ENCODE measurements around the gene TSSK6. TPM values are rescaled to one million over a fixed set of nuclear protein-coding genes. Genes with fewer than 3 reads are reported as not detected.

TSSK6 gene
- total RNA-seq, 4 donors from 2014 or later: 2.6 to 10.5 (median 6.8) TPM

DNA sequence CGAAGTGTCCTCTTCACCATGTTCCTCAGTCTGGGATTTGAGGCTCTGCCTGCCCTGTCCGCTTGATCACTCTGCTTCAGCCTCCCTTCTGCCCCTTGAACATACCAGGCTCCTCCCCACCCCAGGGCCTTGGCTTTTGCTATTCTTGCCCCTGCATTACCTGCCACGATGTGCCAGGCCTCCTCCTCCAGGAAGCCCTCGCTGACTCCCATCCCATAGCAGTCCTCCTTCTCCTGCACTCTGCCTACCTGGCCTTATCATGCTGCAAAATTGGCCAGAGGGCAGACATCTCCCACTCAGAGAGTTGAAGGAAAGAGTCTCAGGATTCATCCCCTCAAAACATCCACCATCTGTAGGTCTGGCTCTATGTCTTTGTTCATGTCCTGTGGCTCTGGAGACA lies 15.5 kb upstream of the TSSK6 start:
- in situ Hi-C loops (cut with MboI; ENCODE audit: low pct_ligation_motif_present in 1 of 4, low pct_unique_long_range_greater_than_20kb in 1 of 4, low sequenced_read_pairs in 3 of 4): loop anchor here (5.0 to 25.0 kb wide), 5 partner anchors 106 to 756 kb away; partner anchors contain the start of genes GMIP (in 4 of the 4) and LPAR2 (in 1 of the 4)
- TF ChIP-seq POLR2AphosphoS5 (IDR thresholded peaks at IDR 0.05) (no peak), EP300 (IDR thresholded peaks at IDR 0.05; ENCODE audit: low read depth) (no peak), POLR2A (IDR thresholded peaks at IDR 0.05) (no peak)
- TF ChIP-seq, protein P1, sequence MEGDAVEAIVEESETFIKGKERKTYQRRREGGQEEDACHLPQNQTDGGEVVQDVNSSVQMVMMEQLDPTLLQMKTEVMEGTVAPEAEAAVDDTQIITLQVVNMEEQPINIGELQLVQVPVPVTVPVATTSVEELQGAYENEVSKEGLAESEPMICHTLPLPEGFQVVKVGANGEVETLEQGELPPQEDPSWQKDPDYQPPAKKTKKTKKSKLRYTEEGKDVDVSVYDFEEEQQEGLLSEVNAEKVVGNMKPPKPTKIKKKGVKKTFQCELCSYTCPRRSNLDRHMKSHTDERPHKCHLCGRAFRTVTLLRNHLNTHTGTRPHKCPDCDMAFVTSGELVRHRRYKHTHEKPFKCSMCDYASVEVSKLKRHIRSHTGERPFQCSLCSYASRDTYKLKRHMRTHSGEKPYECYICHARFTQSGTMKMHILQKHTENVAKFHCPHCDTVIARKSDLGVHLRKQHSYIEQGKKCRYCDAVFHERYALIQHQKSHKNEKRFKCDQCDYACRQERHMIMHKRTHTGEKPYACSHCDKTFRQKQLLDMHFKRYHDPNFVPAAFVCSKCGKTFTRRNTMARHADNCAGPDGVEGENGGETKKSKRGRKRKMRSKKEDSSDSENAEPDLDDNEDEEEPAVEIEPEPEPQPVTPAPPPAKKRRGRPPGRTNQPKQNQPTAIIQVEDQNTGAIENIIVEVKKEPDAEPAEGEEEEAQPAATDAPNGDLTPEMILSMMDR (IDR thresholded peaks at IDR 0.05): no peak
- Histone ChIP-seq H3K9me3 (no peaks in the 10 kb centered on the region), H3K27ac (no peak overlapping the region), H3K4me1 (peaks cover 0 to 8% (median 7%) of the 10 kb centered on the region in 4 donors), H3K36me3 (peaks cover 0 to 8% (median 0%) of the 10 kb centered on the region in 4 donors), H3K4me3 (no peak overlapping the region), H3K27me3 (no peaks in the 10 kb centered on the region)
- WGBS, 2 donors (ENCODE audit: low coverage in 1 of 2): 88 to 100% methylated on average over 2 to 4 of the region's 4 CpGs
- no peak for DNase-seq
- intact Hi-C loops (cut with DNase I; ENCODE audit: low total_unique reads): loop anchor here (10.0 kb wide), 1 partner anchor 424 kb away; no protein-coding TSS in a partner anchor

DNA sequence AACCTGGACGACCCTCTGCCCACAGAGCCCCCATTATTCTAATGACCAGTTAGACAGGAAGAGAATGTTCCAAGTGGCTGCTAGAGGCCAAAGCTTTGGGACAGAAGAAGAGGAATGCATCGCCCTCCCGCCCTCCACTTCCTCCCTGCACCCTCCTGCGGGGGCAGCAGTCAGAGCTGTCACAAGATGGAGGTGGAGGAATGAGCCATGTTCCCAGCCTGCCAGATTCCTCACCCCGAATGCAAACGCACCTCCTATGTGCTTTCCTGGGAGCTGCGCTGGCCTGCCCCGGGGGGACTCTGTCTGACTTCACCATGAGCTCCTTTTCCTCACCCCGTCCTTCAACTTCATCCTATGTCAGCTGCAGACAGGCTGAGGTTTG lies 15.1 kb upstream of the TSSK6 start:
- 67 to 69% methylated on average over 5 to 9 of the region's 9 CpGs for WGBS, 2 donors (ENCODE audit: low coverage in 1 of 2)
- peaks cover 0 to 8% (median 0%) of the 10 kb centered on the region in 4 donors for H3K36me3 ChIP-seq
- H3K27me3 ChIP-seq: no peaks in the 10 kb centered on the region
- H3K9me3 ChIP-seq: no peaks in the 10 kb centered on the region
- TF ChIP-seq POLR2AphosphoS5 (IDR thresholded peaks at IDR 0.05) (no peak), POLR2A (IDR thresholded peaks at IDR 0.05) (no peak), EP300 (IDR thresholded peaks at IDR 0.05; ENCODE audit: low read depth) (no peak)
- TF ChIP-seq, protein P1 (IDR thresholded peaks at IDR 0.05): no peak
- in situ Hi-C loops (cut with MboI; ENCODE audit: low pct_ligation_motif_present in 1 of 4, low pct_unique_long_range_greater_than_20kb in 1 of 4, low sequenced_read_pairs in 3 of 4): loop anchor here (5.0 to 25.0 kb wide), 5 partner anchors 107 to 757 kb away; partner anchors contain the start of genes GMIP (in 4 of the 4) and LPAR2 (in 1 of the 4)
- intact Hi-C loops (cut with DNase I; ENCODE audit: low total_unique reads): loop anchor here (10.0 kb wide), 1 partner anchor 424 kb away; no protein-coding TSS in a partner anchor
- peaks cover 0 to 8% (median 7%) of the 10 kb centered on the region in 4 donors for H3K4me1 ChIP-seq
- H3K27ac ChIP-seq: no peak overlapping the region
- no peak for DNase-seq
- H3K4me3 ChIP-seq: no peak overlapping the region

DNA sequence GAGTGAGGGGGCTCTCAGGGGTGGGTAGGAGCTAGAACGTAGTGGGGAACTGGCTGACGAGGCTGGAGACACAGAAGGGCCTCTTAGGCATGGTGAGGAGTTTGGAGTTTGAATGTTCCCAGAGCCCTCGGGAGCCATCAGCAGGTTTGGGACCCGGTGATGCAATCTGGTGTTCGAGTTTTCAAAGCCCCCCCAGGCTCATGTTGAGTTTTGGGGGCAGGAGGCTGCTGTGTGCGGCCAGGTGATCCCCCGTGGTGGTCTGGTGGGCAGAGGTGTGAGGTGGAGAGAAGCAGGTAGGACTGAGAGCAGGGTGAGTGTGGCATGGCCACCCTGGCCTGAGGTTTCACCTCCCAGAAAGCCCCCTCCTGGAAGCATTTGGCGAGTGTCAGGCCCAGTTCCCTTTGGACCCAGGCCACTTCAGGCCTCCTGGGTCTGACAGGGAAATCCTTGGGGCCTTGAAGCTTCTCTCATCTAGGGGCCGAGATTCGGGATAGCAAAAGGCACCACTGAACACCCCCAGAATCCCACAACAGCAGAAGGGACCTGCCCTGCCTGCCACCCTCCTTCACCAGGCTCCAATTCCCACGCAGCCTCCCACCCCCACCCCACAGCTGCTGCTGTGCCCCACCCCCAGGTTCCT lies 14.6 kb upstream of the TSSK6 start:
- Histone ChIP-seq H3K36me3 (peaks cover 0 to 8% (median 0%) of the 10 kb centered on the region in 4 donors), H3K4me3 (no peak overlapping the region), H3K9me3 (no peaks in the 10 kb centered on the region), H3K27ac (no peak overlapping the region), H3K4me1 (peaks cover 0 to 8% (median 7%) of the 10 kb centered on the region in 4 donors), H3K27me3 (no peaks in the 10 kb centered on the region)
- in situ Hi-C loops (cut with MboI; ENCODE audit: low pct_ligation_motif_present in 1 of 4, low pct_unique_long_range_greater_than_20kb in 1 of 4, low sequenced_read_pairs in 3 of 4): loop anchor here (5.0 to 25.0 kb wide), 6 partner anchors 107 to 757 kb away; partner anchors contain the start of genes GMIP (in 4 of the 4) and LPAR2 (in 1 of the 4)
- WGBS, 2 donors (ENCODE audit: low coverage in 1 of 2): 80% methylated on average over 11 of the region's 11 CpGs; no CpG with 5 or more reads in 1 of the 2 donors
- TF ChIP-seq, protein P1 (IDR thresholded peaks at IDR 0.05): no peak
- no peak for TF ChIP-seq POLR2A (IDR thresholded peaks at IDR 0.05)
- no peak for TF ChIP-seq POLR2AphosphoS5 (IDR thresholded peaks at IDR 0.05)
- no peak for TF ChIP-seq EP300 (IDR thresholded peaks at IDR 0.05; ENCODE audit: low read depth)
- intact Hi-C loops (cut with DNase I; ENCODE audit: low total_unique reads): loop anchor here (5.0 to 10.0 kb wide), 2 partner anchors 425 to 1732 kb away; no protein-coding TSS in a partner anchor
- no peak for DNase-seq

DNA sequence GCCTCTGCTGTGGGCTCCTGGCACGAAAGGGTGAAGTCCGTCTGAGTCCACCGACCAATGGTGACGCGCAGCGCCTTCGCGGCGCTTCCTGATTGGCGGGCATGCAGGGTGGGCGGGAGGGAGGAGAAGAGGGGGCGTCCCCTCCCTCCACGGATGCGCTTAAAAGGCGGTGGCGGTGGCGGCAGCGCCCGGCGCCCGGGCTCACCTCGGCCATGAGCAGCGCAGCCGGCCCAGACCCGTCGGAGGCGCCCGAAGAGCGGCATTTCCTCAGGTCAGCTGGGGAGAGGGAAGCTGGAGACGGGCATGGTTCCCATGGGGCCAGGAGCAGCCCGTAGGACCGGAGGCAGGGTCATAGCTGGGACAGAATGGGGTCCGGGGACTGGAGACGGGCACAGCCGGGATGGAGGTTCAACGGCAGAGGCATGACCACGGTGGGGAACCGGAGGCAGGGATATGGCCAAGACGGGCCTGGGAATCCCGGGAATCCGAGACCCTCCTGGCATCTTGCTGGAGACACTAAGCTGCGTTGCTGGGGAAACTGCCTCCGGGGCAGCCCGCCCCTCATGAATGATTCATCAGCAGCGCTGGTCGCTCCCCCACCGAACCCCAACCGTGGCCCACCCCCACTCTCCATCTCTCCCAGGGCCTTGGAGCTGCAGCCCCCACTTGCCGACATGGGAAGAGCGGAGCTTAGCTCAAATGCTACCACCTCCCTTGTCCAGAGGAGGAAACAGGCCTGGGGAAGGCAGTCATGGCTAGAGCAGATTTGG lies 13.6 kb upstream of the TSSK6 start, which contains the start of gene YJEFN3:
YJEFN3 (plus strand) TSS at position 191 of the 770 bp plus-strand sequence; CDS start at position 213, 22 bp downstream.
- no peak for DNase-seq

More for the DNA sequence above, 13.6 kb upstream of the TSSK6 start, which contains the start of gene YJEFN3:
- Histone ChIP-seq H3K4me3 (no peak within 1 kb of the TSS), H3K4me1 (peaks cover 0 to 8% (median 7%) of the 10 kb centered on the region in 4 donors), H3K36me3 (peaks cover 0 to 8% (median 0%) of the 10 kb centered on the region in 4 donors), H3K27me3 (no peaks in the 10 kb centered on the region), H3K9me3 (no peaks in the 10 kb centered on the region), H3K27ac (no peak within 1 kb of the TSS)
- in situ Hi-C loops (cut with MboI; ENCODE audit: low pct_ligation_motif_present in 1 of 4, low pct_unique_long_range_greater_than_20kb in 1 of 4, low sequenced_read_pairs in 3 of 4): loop anchor here (10.0 to 25.0 kb wide), 4 partner anchors 108 to 758 kb away; partner anchors contain the start of genes GMIP (in 1 of the 4) and LPAR2 (in 1 of the 4)
- 80% methylated on average over 44 of the region's 50 CpGs; no CpG with 5 or more reads in 1 of the 2 donors for WGBS, 2 donors (ENCODE audit: low coverage in 1 of 2)
- intact Hi-C loops (cut with DNase I; ENCODE audit: low total_unique reads): loop anchor here (5.0 kb wide), 1 partner anchor 1733 kb away; no protein-coding TSS in a partner anchor
- TF ChIP-seq, protein P1 (IDR thresholded peaks at IDR 0.05): no peak
- TF ChIP-seq POLR2AphosphoS5 (IDR thresholded peaks at IDR 0.05) (no peak), EP300 (IDR thresholded peaks at IDR 0.05; ENCODE audit: low read depth) (no peak), POLR2A (IDR thresholded peaks at IDR 0.05) (no peak)
